Stimulated activated CD8-positive, alpha-beta memory T cell treated with anti-CD3 and anti-CD28 coated beads, Interleukin-2, amount 100 ng/mL, for 1 hour (primary cell): Measurements from ENCODE around the gene SH2D1A.
A peak's percentile ranks its signal among the peaks of the same experiment; 100 is the strongest.
"Not testable (repeated sequence)": the region's sequence is repeated elsewhere in the genome, so short reads cannot be mapped to it uniquely, and the experiment has no call there.

Source experiments
- DNase-seq, 2 donors: peaks; one replicate each; pipeline ENCODE4 v3.0.0-alpha.2; 2020; ENCODE audit warnings: low read depth in 2 of 2

SH2D1A gene

GRCh38 chrX:124354648-124355047 lies 8.3 kb downstream of the SH2D1A start:
- DNase-seq = no peak

- no peak for DNase-seq
Measured at GRCh38 chrX:124358800-124359383, 12.5 kb downstream of the SH2D1A start.

GRCh38 chrX:124362072-124362471 lies 15.7 kb downstream of the SH2D1A start:
- no peak for DNase-seq

GRCh38 chrX:124362761-124363160 lies 16.4 kb downstream of the SH2D1A start:
- no peak for DNase-seq

- DNase-seq = no peak
Measured at GRCh38 chrX:124369722-124370121, 23.4 kb downstream of the SH2D1A start.

GRCh38 chrX:124373348-124373747 lies 27.0 kb downstream of the SH2D1A start:
- DNase-seq = no peak

- no peak for DNase-seq
Measured at GRCh38 chrX:124378643-124379042, 32.3 kb downstream of the SH2D1A start.

GRCh38 chrX:124383354-124383753 lies 37.0 kb downstream of the SH2D1A start:
- no peak for DNase-seq

- DNase-seq = no peak
Measured at GRCh38 chrX:124386401-124386800, 40.0 kb downstream of the SH2D1A start.

GRCh38 chrX:124388562-124388961 lies 42.2 kb downstream of the SH2D1A start:
- peak; percentile 1 to 30 for DNase-seq

GRCh38 chrX:124392794-124393193 lies 46.4 kb downstream of the SH2D1A start:
- DNase-seq = no peak

- DNase-seq = no peak
Measured at GRCh38 chrX:124393238-124393637, 46.9 kb downstream of the SH2D1A start.

GRCh38 chrX:124393659-124394058 lies 47.3 kb downstream of the SH2D1A start:
- DNase-seq = no peak

GRCh38 chrX:124395145-124395880 lies 49.0 kb downstream of the SH2D1A start:
- DNase-seq = no peak

- DNase-seq = no peak
Measured at GRCh38 chrX:124401696-124402095, 55.3 kb downstream of the SH2D1A start.

GRCh38 chrX:124405868-124406267 lies 59.5 kb downstream of the SH2D1A start:
- no peak for DNase-seq

- DNase-seq = peak; percentile 20 to 31
Measured at GRCh38 chrX:124406294-124407014, 60.1 kb downstream of the SH2D1A start.

- DNase-seq = no peak
Measured at GRCh38 chrX:124407226-124407625, 60.9 kb downstream of the SH2D1A start.

- not testable (repeated sequence) for DNase-seq
Measured at GRCh38 chrX:124408380-124408779, 62.0 kb downstream of the SH2D1A start.

GRCh38 chrX:124413244-124413643 lies 66.9 kb downstream of the SH2D1A start:
- no peak for DNase-seq

- DNase-seq = no peak
Measured at GRCh38 chrX:124414281-124414680, 67.9 kb downstream of the SH2D1A start.

GRCh38 chrX:124415115-124415800 lies 68.9 kb downstream of the SH2D1A start:
- DNase-seq = no peak
